ENCODE data around the gene KPNA5.
"Not testable (repeated sequence)": the region's sequence is repeated elsewhere in the genome, so short reads cannot be mapped to it uniquely, and the experiment has no call there.

DNA sequence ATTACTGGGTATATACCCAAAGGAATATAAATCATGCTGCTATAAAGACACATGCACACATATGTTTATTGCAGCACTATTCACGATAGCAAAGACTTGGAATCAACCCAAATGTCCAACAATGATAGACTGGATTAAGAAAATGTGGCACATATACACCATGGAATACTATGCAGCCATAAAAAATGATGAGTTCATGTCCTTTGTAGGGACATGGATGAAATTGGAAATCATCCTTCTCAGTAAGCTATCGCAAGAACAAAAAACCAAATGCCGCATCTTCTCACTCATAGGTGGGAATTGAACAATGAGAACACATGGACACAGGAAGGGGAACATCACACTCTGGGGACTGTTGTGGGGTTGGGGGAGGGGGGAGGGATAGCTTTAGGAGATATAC is 59.5 kb downstream of the KPNA5 start:
- TF ChIP-seq, protein P1, sequence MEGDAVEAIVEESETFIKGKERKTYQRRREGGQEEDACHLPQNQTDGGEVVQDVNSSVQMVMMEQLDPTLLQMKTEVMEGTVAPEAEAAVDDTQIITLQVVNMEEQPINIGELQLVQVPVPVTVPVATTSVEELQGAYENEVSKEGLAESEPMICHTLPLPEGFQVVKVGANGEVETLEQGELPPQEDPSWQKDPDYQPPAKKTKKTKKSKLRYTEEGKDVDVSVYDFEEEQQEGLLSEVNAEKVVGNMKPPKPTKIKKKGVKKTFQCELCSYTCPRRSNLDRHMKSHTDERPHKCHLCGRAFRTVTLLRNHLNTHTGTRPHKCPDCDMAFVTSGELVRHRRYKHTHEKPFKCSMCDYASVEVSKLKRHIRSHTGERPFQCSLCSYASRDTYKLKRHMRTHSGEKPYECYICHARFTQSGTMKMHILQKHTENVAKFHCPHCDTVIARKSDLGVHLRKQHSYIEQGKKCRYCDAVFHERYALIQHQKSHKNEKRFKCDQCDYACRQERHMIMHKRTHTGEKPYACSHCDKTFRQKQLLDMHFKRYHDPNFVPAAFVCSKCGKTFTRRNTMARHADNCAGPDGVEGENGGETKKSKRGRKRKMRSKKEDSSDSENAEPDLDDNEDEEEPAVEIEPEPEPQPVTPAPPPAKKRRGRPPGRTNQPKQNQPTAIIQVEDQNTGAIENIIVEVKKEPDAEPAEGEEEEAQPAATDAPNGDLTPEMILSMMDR (conservative IDR thresholded peaks at IDR 0.05 in 1 of 2, IDR thresholded peaks at IDR 0.05 in 1 of 2; ENCODE audit: extremely low read depth in 1 of 2, insufficient read depth in 1 of 2, low read depth in 1 of 2, low read length in 2 of 2): not testable (repeated sequence)
- TF ChIP-seq EZH2 (IDR thresholded peaks at IDR 0.05; ENCODE audit: borderline replicate concordance, low read length): not testable (repeated sequence)
